Pancreas (tissue), 10 donors: ENCODE results near the gene KLF1. TPM values are rescaled to one million over a fixed set of nuclear protein-coding genes. Genes with fewer than 3 reads are reported as not detected.

Experiments
- ATAC-seq, 4 donors: fragments of 200-7000 bp; cut with Tn5 transposase; one replicate each; pipeline versions ENCODE4 v1.8.0 to v1.9.1; 2020; ENCODE audit warnings: mild to moderate bottlenecking in 4 of 4, moderate library complexity in 4 of 4
- DNase-seq, 6 donors: peaks; one replicate each; pipeline ENCODE4 v3.0.0-alpha.2; 2020
- FAIRE-seq: peaks from 2 replicates; lab custom pipeline; 2012; peaks lifted over from hg19 to GRCh38; lab: Jason Lieb, UNC
- H3K27ac ChIP-seq, 4 donors: fragments of 200-600 bp; sonication (generic); 1 replicate in 3 of 4; 2 replicates in 1 of 4; pipeline versions ENCODE4 v1.5.0 to v1.8.0; 2020
- H3K27me3 ChIP-seq, 4 donors: fragments of 200-600 bp; one replicate each; pipeline ENCODE4 v1.8.0; 2021
- H3K36me3 ChIP-seq, 3 donors: fragments of 200-600 bp; sonication (generic) in 1 of 3; one replicate each; pipeline versions ENCODE4 v1.5.0 to v1.8.0; 2020 to 2021
- H3K4me1 ChIP-seq, 3 donors: fragments of 200-600 bp; one replicate each; pipeline ENCODE4 v1.8.0; 2021
- H3K4me3 ChIP-seq, 4 donors: fragments of 200-600 bp; sonication (generic) in 2 of 4; one replicate each; pipeline versions ENCODE4 v1.5.0 to v1.8.0; 2020 to 2021
- H3K9me3 ChIP-seq, 4 donors: fragments of 200-600 bp; one replicate each; pipeline ENCODE4 v1.8.0; 2021
- CTCF ChIP-seq, 4 donors: fragments of 200-600 bp; sonication (generic) in 3 of 4; IDR thresholded peaks; one replicate each; pipeline versions ENCODE4 v1.5.0 to v1.8.0; 2021; ENCODE audit warnings: antibody characterized with exemption in 4 of 4
- WGBS, 2 donors: extraction: QIAGEN DNeasy Blood & Tissue Kit; methylation state at CpG; one replicate each; pipeline ENCODE4 v1.1.7; 2013; 5-methylcytosine and 5-hydroxymethylcytosine counted together
- intact Hi-C, 3 donors: fragments of 100-400 bp; cut with DNase I; formaldehyde crosslinking; loops; one replicate each; pipeline versions ENCODE4 v1.11.1 to v1.14.2; 2022
- polyA plus RNA-seq, 2 donors: library from polyadenylated mRNA; stranded (reverse); fragments of 200-250 nt; gene quantifications; one replicate each; pipeline ENCODE4 v1.2.3, GENCODE V29; 2013
- total RNA-seq, 6 donors: library from RNA; stranded (reverse); fragmentation: NEBNext Ultra II Directional in 4 of 6; extraction: Animal tissue kit (Norgen Biotek cat#: 25700) in 4 of 6; gene quantifications; one replicate each; pipeline versions ENCODE4 v1.2.1 to v1.2.4, GENCODE V29; 2021 to 2023
- donor health status: healthy with polysubstance abuse.
- donor health status: DM: no; HTN: no; CAD: no; lungs with moderate emphysema.
- donor health status: DM: no; HTN: no; CAD: no.
- donor health status: control.
- donor health status: control.
- donor health status: Bipolar disorder and iron deficiency.
- donor health status: DM: yes; HTN: yes; CAD: no.
- donor health status: DM: no; HTN: no; CAD: no.
- donor health status: DM: no; HTN: no; CAD: no.
- donor health status: DM: yes; HTN: yes; CAD: no.

Gene KLF1
- total and polyA plus RNA-seq, 8 donors = 0.12 to 0.22 TPM; not detected in 6

- H3K9me3 ChIP-seq = no peaks in the 10 kb centered on the region
- peak overlapping the region in 1 of 4 donors; percentile 9 for H3K27ac ChIP-seq
- peaks cover 0 to 4% (median 0%) of the 10 kb centered on the region in 3 donors for H3K36me3 ChIP-seq
- no peak for FAIRE-seq
- intact Hi-C loops = no loop called here
- DNase-seq = no peak
- no peak for ATAC-seq
- no peaks in the 10 kb centered on the region for H3K4me1 ChIP-seq
- no peaks in the 10 kb centered on the region for H3K27me3 ChIP-seq
- H3K4me3 ChIP-seq = no peak overlapping the region
- TF ChIP-seq CTCF (IDR thresholded peaks at IDR 0.05) = no peak
- 82 to 96% methylated on average over 3 of the region's 3 CpGs for WGBS, 2 donors
Measured at GRCh38 chr19:12882589-12882988, 4.4 kb downstream of the KLF1 start.

GRCh38 chr19:12881172-12881808, 5.7 kb downstream of the KLF1 start, which contains the start of gene DNASE2:
Gene DNASE2, minus strand, starts transcription at chr19:12881449. Its CDS starts 74 bp downstream, at chr19:12881375.
- intact Hi-C loops = no loop called here
- no peaks in the 10 kb centered on the region for H3K27me3 ChIP-seq
- WGBS, 2 donors = 0% methylated on average over 38 of the region's 38 CpGs
- no peaks in the 10 kb centered on the region for H3K4me1 ChIP-seq
- ATAC-seq (peak; percentile 84 to 90 (median 88)), FAIRE-seq (peak; percentile 73), DNase-seq (peak; percentile 94 to 99 (median 98))
- peaks cover 0 to 8% (median 0%) of the 10 kb centered on the region in 3 donors for H3K36me3 ChIP-seq
- no peaks in the 10 kb centered on the region for H3K9me3 ChIP-seq
- H3K4me3 ChIP-seq = peak within 1 kb of the TSS; percentile 51 to 74 (median 60)
- peak within 1 kb of the TSS; percentile 85 to 94 (median 88) for H3K27ac ChIP-seq
- no peak for TF ChIP-seq CTCF (IDR thresholded peaks at IDR 0.05)

- FAIRE-seq (no peak), DNase-seq (peak in 5 of 6 donors; percentile 41 to 82 (median 55)), ATAC-seq (peak; percentile 32 to 45 (median 36))
- no peak for TF ChIP-seq CTCF (IDR thresholded peaks at IDR 0.05)
- H3K4me3 ChIP-seq = peak overlapping the region; percentile 51 to 74 (median 60)
- intact Hi-C loops = no loop called here
- peaks cover 0 to 8% (median 0%) of the 10 kb centered on the region in 3 donors for H3K36me3 ChIP-seq
- WGBS, 2 donors = 6 to 9% methylated on average over 29 of the region's 29 CpGs
- no peaks in the 10 kb centered on the region for H3K27me3 ChIP-seq
- no peaks in the 10 kb centered on the region for H3K4me1 ChIP-seq
- H3K27ac ChIP-seq = peak overlapping the region; percentile 85 to 94 (median 88)
- no peaks in the 10 kb centered on the region for H3K9me3 ChIP-seq
Measured at GRCh38 chr19:12880551-12881171, 6.3 kb downstream of the KLF1 start.

GRCh38 chr19:12875086-12875485, 11.9 kb downstream of the KLF1 start:
- no peak for FAIRE-seq
- H3K4me1 ChIP-seq = no peaks in the 10 kb centered on the region
- WGBS, 2 donors = 91 to 94% methylated on average over 6 of the region's 6 CpGs
- intact Hi-C loops = no loop called here
- no peak for ATAC-seq
- no peaks in the 10 kb centered on the region for H3K9me3 ChIP-seq
- H3K27me3 ChIP-seq = no peaks in the 10 kb centered on the region
- H3K27ac ChIP-seq = no peak overlapping the region
- H3K36me3 ChIP-seq = peaks cover 0 to 8% (median 0%) of the 10 kb centered on the region in 3 donors
- no peak overlapping the region for H3K4me3 ChIP-seq
- no peak for TF ChIP-seq CTCF (IDR thresholded peaks at IDR 0.05)
- no peak for DNase-seq
